OCI-LY7 (cell line): ENCODE measurements around the gene YIPF2. TPM values are rescaled to one million over a fixed set of nuclear protein-coding genes. Genes with fewer than 3 reads are reported as not detected.

ENCODE experiments used
- BruUV-seq: library from RNA; stranded (reverse); fragments of 400-500 nt; replicated peaks from 2 replicates; lab custom pipeline; 2021; lab: Mats Ljungman, UMichigan
- CTCF ChIA-PET: fragments of 300-600 bp; sonication (Branson Sonifier 250); formaldehyde crosslinking; loops from one replicate; lab custom pipeline; 2022; ENCODE audit warnings: antibody characterized with exemption; ENCODE audit not compliant: unreplicated experiment; lab: Charles Lee
- POLR2A ChIA-PET: fragments of 300-600 bp; sonication (Branson Sonifier 250); formaldehyde crosslinking; loops from one replicate; lab custom pipeline; 2022; ENCODE audit warnings: antibody characterized with exemption; lab: Charles Lee
- DNase-seq: peaks from one replicate; pipeline ENCODE4 v3.0.0-alpha.2; 2015; ENCODE audit warnings: low spot score
- H2AFZ ChIP-seq: fragments of 200-600 bp; sonication (generic), shearing (Covaris generic); 2 replicates; pipeline ENCODE4 v1.6.1; 2014; ENCODE audit warnings: mild to moderate bottlenecking, antibody characterized with exemption, low read length, moderate library complexity
- H3K27ac ChIP-seq: fragments of 200-600 bp; sonication (generic); 2 replicates; pipeline ENCODE4 v1.5.1; 2014; ENCODE audit warnings: mixed run types, low read depth, mild to moderate bottlenecking, moderate library complexity, low read length, inconsistent platforms; ENCODE audit not compliant: poor library complexity, severe bottlenecking
- H3K36me3 ChIP-seq: fragments of 200-600 bp; sonication (generic); 2 replicates; pipeline ENCODE4 v1.6.1; 2014; ENCODE audit warnings: mild to moderate bottlenecking, antibody characterized with exemption, low read length, moderate library complexity, mixed read lengths; ENCODE audit not compliant: insufficient read depth
- H3K4me1 ChIP-seq: fragments of 200-600 bp; sonication (generic); 2 replicates; pipeline ENCODE4 v1.5.1; 2014; ENCODE audit warnings: mild to moderate bottlenecking, low read length; ENCODE audit not compliant: insufficient read depth, poor library complexity, severe bottlenecking
- H3K4me2 ChIP-seq: fragments of 200-600 bp; sonication (generic); 2 replicates; pipeline ENCODE4 v1.6.1; 2014; ENCODE audit warnings: mild to moderate bottlenecking, low read length
- H3K4me3 ChIP-seq: fragments of 200-600 bp; sonication (generic); 2 replicates; pipeline ENCODE4 v1.5.1; 2014; ENCODE audit warnings: mild to moderate bottlenecking, low read depth, low read length; ENCODE audit not compliant: poor library complexity, severe bottlenecking
- H3K79me2 ChIP-seq: fragments of 200-600 bp; sonication (generic); 2 replicates; pipeline ENCODE4 v1.6.1; 2016; ENCODE audit warnings: low read depth, mild to moderate bottlenecking, low read length, moderate library complexity, mixed read lengths; ENCODE audit not compliant: insufficient read depth
- H3K9me2 ChIP-seq: fragments of 200-600 bp; sonication (generic); 2 replicates; pipeline ENCODE4 v1.6.1; 2016; ENCODE audit warnings: mild to moderate bottlenecking, low read length, mixed read lengths; ENCODE audit not compliant: insufficient read depth
- H3K9me3 ChIP-seq: fragments of 200-600 bp; sonication (generic); 2 replicates; pipeline ENCODE4 v1.6.1; 2014; ENCODE audit warnings: mild to moderate bottlenecking, mixed run types, low read length, mixed read lengths
- H4K20me1 ChIP-seq: fragments of 200-600 bp; sonication (generic); 2 replicates; pipeline ENCODE4 v1.6.1; 2014; ENCODE audit warnings: mild to moderate bottlenecking, antibody characterized with exemption, low read length, moderate library complexity, mixed read lengths; ENCODE audit not compliant: insufficient read depth
- EZH2phosphoT487 ChIP-seq: fragments of 200-600 bp; sonication (generic); IDR thresholded peaks from 2 replicates; pipeline ENCODE4 v1.6.1; 2018; ENCODE audit warnings: low read depth, borderline replicate concordance, mild to moderate bottlenecking, mixed run types, antibody characterized with exemption, low read length, moderate library complexity, mixed read lengths
- intact Hi-C: fragments of 100-400 bp; cut with micrococcal nuclease; formaldehyde crosslinking; loops from one replicate; pipeline ENCODE4 v1.10.0; 2022; ENCODE audit not compliant: unreplicated experiment
- total RNA-seq, 2 experiments: library from RNA; depleted of rRNA in 1 of 2; stranded (reverse); fragments of >200 nt in 1 of 2; shearing (Covaris generic) in 1 of 2; gene quantifications; 2 replicates each; pipeline ENCODE4 v1.2.3, GENCODE V29; 2014 to 2022
- TF ChIP-seq, protein P1 (sequence below): fragments of 200-600 bp; sonication (generic); conservative IDR thresholded peaks from 2 replicates; pipeline ENCODE4 v1.5.1; 2014; ENCODE audit warnings: mild to moderate bottlenecking, antibody characterized with exemption, low read length, moderate library complexity, mixed read lengths

Gene YIPF2
- total RNA-seq, 2 experiments from 2014 or later, result 26.7 to 27.5 TPM

DNA sequence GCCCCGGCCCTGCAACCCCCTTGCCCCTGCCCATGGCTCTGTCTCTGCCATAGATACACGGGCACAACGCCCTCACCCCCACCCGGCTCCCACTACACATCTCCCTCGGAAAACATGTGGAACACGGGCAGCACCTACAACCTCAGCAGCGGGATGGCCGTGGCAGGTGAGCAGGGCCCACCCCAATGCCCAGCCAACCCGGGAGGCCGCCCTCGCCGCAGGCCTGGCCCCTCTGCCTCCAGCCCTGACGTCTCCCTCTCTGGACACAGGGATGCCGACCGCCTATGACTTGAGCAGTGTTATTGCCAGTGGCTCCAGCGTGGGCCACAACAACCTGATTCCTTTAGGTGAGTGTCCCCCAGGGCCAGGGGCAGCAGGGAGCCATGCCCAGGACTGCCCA, 7.7 kb downstream of the YIPF2 start:
- Histone ChIP-seq H3K4me1 (peaks cover 3% of the 10 kb centered on the region), H3K79me2 (no peaks in the 10 kb centered on the region), H2AFZ (no peak overlapping the region), H3K9me3 (no peaks in the 10 kb centered on the region), H3K4me3 (no peak overlapping the region), H3K36me3 (peaks cover 82% of the 10 kb centered on the region), H3K9me2 (no peaks in the 10 kb centered on the region), H3K27ac (no peak overlapping the region), H4K20me1 (no peaks in the 10 kb centered on the region), H3K4me2 (no peak overlapping the region)
- intact Hi-C loops, result no loop called here
- BruUV-seq, result no TSS peak
- ChIA-PET POLR2A (no interaction called here), CTCF (no interaction called here)
- TF ChIP-seq, protein P1, sequence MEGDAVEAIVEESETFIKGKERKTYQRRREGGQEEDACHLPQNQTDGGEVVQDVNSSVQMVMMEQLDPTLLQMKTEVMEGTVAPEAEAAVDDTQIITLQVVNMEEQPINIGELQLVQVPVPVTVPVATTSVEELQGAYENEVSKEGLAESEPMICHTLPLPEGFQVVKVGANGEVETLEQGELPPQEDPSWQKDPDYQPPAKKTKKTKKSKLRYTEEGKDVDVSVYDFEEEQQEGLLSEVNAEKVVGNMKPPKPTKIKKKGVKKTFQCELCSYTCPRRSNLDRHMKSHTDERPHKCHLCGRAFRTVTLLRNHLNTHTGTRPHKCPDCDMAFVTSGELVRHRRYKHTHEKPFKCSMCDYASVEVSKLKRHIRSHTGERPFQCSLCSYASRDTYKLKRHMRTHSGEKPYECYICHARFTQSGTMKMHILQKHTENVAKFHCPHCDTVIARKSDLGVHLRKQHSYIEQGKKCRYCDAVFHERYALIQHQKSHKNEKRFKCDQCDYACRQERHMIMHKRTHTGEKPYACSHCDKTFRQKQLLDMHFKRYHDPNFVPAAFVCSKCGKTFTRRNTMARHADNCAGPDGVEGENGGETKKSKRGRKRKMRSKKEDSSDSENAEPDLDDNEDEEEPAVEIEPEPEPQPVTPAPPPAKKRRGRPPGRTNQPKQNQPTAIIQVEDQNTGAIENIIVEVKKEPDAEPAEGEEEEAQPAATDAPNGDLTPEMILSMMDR, result no peak
- DNase-seq, result no peak

DNA sequence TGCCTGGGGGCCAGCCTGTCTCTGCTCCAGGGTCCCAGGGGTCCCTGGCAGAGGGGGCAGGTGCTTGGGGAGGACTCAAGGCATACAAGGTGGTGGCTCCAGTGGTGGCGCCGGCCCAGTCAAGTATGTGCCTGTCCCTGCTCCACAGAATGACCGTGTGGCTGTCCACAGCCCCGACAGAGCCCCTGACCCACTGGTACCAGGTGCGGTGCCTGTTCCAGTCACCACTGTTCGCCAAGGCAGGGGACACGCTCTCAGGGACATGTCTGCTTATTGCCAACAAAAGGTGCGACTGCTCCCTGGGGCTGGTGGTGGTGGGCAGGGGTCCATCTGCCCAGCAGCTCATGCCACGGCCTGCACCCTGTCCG, 8.2 kb downstream of the YIPF2 start:
- no peak overlapping the region for H3K4me3 ChIP-seq
- H3K9me2 ChIP-seq, result no peaks in the 10 kb centered on the region
- no peaks in the 10 kb centered on the region for H3K79me2 ChIP-seq
- H3K4me2 ChIP-seq, result no peak overlapping the region
- peaks cover 3% of the 10 kb centered on the region for H3K4me1 ChIP-seq
- no peak overlapping the region for H3K27ac ChIP-seq
- H2AFZ ChIP-seq, result no peak overlapping the region
- CTCF ChIA-PET, result no interaction called here
- intact Hi-C loops, result no loop called here
- TF ChIP-seq, protein P1, result no peak
- TF ChIP-seq EZH2phosphoT487, result no peak
- no peaks in the 10 kb centered on the region for H3K9me3 ChIP-seq
- no peaks in the 10 kb centered on the region for H4K20me1 ChIP-seq
- H3K36me3 ChIP-seq, result peaks cover 80% of the 10 kb centered on the region
- no peak for DNase-seq
- POLR2A ChIA-PET, result no interaction called here
- no TSS peak for BruUV-seq

DNA sequence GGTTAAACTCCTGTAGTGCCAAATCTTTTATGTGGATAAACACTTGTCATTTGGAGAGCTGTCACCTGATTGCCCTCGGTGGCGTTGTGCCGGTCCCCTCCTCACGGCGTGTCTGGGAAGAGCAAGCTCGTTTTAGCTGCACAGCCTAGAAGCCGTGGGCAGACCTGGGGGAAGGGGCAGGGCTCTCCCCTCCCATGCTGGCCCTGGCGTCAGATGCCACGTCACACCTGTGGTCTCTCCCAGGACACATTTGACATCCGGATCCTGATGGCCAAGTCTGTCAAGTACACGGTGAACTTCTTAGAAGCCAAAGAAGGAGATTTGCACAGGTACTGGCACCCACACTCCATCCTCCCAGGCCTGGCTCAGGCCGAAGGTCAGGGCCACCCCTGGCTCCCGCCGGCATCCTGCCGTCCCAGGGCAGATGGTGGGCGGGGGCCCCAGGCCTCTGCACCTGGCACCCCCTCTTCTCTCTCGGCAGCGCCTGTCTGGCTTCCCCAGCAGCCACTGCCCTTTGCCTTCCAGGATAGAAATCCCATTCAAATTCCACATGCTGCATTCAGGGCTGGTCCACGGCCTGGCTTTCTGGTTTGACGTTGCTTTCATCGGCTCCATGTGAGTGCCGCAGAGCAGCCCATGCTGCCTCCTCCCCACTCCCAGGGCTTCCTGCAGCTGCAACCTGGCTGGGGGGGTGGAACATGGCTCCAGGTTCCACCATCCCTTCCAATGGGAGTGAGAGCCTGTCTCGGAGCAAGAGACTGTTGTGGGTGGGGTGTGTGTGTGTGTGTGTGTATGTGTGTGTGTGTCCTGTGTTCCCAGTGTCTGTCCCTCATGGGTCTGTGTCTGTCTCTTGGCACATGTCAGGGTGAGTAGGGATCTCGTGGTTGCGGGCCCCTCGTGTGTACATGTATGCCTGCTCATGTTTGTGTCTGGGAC, 8.8 kb downstream of the YIPF2 start:
- Histone ChIP-seq H4K20me1 (no peaks in the 10 kb centered on the region), H3K27ac (no peak overlapping the region), H3K4me3 (no peak overlapping the region), H3K36me3 (peaks cover 81% of the 10 kb centered on the region), H3K4me1 (peaks cover 3% of the 10 kb centered on the region), H3K9me2 (no peaks in the 10 kb centered on the region), H3K79me2 (no peaks in the 10 kb centered on the region), H3K4me2 (no peak overlapping the region), H3K9me3 (no peaks in the 10 kb centered on the region), H2AFZ (no peak overlapping the region)
- intact Hi-C loops, result no loop called here
- TF ChIP-seq, protein P1, result no peak
- no peak for TF ChIP-seq EZH2phosphoT487
- POLR2A ChIA-PET, result no interaction called here
- CTCF ChIA-PET, result no interaction called here
- no TSS peak for BruUV-seq
- DNase-seq, result no peak
